Activated T-cell treated with anti-CD3 and anti-CD28 coated beads, Interleukin-2, amount 50 U/mL, for 72 hours (primary cell): ENCODE results near the gene YWHAG. TPM values are rescaled to one million over a fixed set of nuclear protein-coding genes. Genes with fewer than 3 reads are reported as not detected.
A peak's percentile ranks its signal among the peaks of the same experiment; 100 is the strongest.
"Not testable (repeated sequence)": the region's sequence is repeated elsewhere in the genome, so short reads cannot be mapped to it uniquely, and the experiment has no call there.

Experiments used
- ATAC-seq, 2 donors: fragments of 150-1000 bp; cut with Tn5 transposase; replicated peaks in 1 of 2; 2 replicates each; pipeline ENCODE4 v1.10.0; 2021; ENCODE audit warnings: moderate library complexity in 2 of 2, mild to moderate bottlenecking in 1 of 2
- DNase-seq, 2 donors: peaks; one replicate each; pipeline ENCODE4 v3.0.0; 2021 to 2022; ENCODE audit warnings: mixed read lengths in 1 of 2
- H3K27ac Mint-ChIP-seq: one replicate; pipeline ENCODE4 v1.8.0; 2022; ENCODE audit warnings: mild to moderate bottlenecking, moderate library complexity, mixed read lengths
- H3K27me3 Mint-ChIP-seq: one replicate; pipeline ENCODE4 v1.8.0; 2022; ENCODE audit warnings: low read depth, mixed read lengths
- H3K36me3 Mint-ChIP-seq, 2 donors: one replicate each; pipeline ENCODE4 v1.8.0; 2022; ENCODE audit warnings: mixed read lengths in 2 of 2, mild to moderate bottlenecking in 1 of 2; ENCODE audit not compliant: insufficient read depth in 2 of 2
- H3K4me1 Mint-ChIP-seq: one replicate; pipeline ENCODE4 v1.8.0; 2022; ENCODE audit warnings: low read depth, mixed read lengths
- H3K4me3 Mint-ChIP-seq, 2 donors: one replicate each; pipeline ENCODE4 v1.8.0; 2022; ENCODE audit warnings: mild to moderate bottlenecking in 2 of 2, mixed read lengths in 2 of 2, moderate library complexity in 2 of 2
- H3K9me3 Mint-ChIP-seq, 2 donors: one replicate each; pipeline ENCODE4 v1.8.0; 2022; ENCODE audit warnings: mixed read lengths in 2 of 2
- total RNA-seq, 2 donors: library from RNA; stranded (reverse); gene quantifications; one replicate each; pipeline ENCODE4 v1.2.3, GENCODE V29; 2022

Gene YWHAG
- total RNA-seq, 2 donors from 2014 or later: 107 to 120 TPM

DNA sequence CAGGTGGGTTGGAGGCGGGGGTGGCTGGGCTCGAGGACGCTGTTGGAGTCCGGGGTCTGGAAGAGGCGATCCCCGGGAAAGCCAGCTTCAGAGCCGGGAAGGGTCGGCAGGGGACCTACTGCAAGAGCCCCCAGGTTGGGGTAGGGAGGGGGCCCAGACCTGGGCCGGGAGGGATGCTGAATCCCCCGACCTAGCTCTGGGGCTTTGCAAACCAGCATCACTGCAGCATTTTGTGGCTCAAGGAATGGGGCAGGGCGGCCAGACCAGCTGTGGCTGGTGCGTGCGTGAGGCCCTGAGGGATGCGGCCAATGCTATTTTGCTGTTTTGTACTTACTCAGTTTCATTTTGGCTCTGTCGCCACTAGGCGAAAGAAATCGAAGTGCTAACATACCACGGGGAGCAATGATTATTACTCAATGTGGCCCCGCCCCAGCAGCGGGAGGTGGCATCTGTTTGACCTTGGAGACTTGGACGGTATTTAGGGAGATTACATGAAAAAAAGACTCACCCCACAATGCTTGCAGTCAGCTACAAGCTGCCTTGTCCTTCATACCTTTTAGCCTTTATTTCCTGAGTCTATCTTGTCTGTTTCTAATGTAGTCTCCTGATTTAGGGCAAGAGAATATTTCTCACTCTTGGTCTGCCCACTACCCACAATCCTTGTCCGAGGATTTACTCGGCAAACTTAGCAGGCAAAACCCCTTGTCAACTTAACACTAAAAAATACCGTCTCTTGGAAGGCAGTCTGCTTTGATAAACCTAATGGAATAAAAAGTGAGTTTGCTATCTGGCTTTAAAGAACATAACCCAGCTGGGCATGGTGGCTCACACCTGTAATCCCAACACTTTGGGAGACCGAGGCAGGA lies 40.1 kb downstream of the YWHAG start:
- Mint-ChIP-seq H3K27me3 (no peaks in the 10 kb centered on the region), H3K4me3 (peak overlapping the region; percentile 82 to 83), H3K36me3 (peaks cover 2% of the 10 kb centered on the region in 2 donors), H3K9me3 (no peaks in the 10 kb centered on the region), H3K27ac (peak overlapping the region; percentile 82), H3K4me1 (peaks cover 36% of the 10 kb centered on the region)
- ATAC-seq: peak; percentile 55 to 58
- peak; percentile 81 for DNase-seq

DNA sequence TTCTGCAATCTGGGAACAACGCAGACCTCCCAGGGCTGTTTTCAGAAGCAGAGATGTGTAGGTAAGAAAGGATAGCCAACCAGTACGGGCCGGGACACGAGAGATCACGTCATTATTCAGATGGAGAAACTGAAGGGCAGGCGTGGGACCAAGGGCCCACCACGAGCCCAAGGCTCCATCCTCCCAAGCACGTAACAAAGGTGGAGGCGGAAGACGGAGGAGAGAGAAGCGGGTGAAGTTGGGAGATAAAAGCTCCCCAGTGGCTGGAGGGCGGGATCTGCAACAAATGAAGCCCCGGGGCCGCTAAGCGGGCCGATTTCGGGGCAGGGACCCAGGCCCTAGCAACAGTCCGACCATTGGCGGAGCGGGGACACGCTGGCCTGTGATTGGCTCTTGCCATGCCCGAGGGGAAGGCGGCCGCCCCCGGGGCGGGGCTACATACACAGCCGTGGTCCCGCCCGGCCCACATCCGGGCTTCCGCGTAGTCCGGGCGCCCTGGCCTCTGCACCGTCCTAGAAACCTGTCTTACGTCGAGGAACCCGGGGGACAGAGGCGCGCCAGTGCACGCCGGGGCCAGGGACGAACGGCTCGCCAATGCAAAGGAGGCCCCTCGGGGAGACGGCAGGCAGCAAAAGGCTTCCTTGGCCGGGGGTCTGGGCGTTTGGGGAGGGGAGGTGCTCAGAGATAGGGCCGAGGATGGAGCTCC lies 40.9 kb downstream of the YWHAG start:
- Mint-ChIP-seq H3K27ac (peak overlapping the region; percentile 82), H3K36me3 (peaks cover 2% of the 10 kb centered on the region in 2 donors), H3K9me3 (no peaks in the 10 kb centered on the region), H3K4me3 (peak overlapping the region; percentile 82 to 83), H3K27me3 (no peaks in the 10 kb centered on the region), H3K4me1 (peaks cover 38% of the 10 kb centered on the region)
- DNase-seq (peak; percentile 97 to 98), ATAC-seq (peak; percentile 91 to 92)

DNA sequence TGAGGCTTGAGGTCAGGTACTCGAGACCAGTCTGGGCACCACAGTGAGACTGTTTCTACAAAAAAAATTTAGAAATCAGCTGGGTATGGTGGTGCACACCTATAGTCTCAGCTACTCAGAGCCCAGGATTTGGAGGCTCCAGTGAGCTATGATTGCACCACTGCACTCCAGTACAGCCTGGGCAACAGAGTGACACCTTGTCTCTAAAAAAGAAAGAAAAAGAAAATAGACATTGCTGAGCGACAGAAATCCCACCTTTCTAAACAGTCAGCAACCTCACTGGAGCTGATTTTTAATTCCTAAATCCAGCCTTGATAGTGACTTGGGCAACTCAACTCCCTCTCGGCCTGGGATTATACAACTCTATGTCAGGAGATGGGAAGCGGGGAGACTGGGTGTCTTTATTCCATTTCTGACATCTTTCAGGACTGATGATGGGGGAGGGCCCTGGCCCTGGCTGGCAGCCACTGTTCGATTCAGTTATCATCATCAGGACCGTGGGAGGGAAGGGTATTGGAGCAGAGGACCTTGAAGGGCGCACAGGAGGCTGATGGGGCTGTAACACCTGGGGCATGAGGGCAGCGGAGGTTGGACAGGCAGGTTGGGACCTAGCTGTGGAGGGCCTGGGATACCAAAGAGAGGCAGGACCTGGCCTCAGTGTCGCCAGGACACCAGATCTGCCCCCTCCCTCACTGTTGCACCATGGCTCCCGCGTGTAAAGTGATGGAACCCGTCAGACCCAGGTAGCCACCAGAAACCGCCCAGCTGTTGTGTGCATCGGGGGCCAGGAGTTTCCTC lies 41.6 kb downstream of the YWHAG start:
- H3K4me1 Mint-ChIP-seq: peaks cover 38% of the 10 kb centered on the region
- peak overlapping the region; percentile 82 to 83 for H3K4me3 Mint-ChIP-seq
- H3K27ac Mint-ChIP-seq: peak overlapping the region; percentile 48
- H3K9me3 Mint-ChIP-seq: no peaks in the 10 kb centered on the region
- ATAC-seq: no peak
- DNase-seq: no peak
- H3K36me3 Mint-ChIP-seq: peaks cover 2% of the 10 kb centered on the region in 2 donors
- no peaks in the 10 kb centered on the region for H3K27me3 Mint-ChIP-seq

DNA sequence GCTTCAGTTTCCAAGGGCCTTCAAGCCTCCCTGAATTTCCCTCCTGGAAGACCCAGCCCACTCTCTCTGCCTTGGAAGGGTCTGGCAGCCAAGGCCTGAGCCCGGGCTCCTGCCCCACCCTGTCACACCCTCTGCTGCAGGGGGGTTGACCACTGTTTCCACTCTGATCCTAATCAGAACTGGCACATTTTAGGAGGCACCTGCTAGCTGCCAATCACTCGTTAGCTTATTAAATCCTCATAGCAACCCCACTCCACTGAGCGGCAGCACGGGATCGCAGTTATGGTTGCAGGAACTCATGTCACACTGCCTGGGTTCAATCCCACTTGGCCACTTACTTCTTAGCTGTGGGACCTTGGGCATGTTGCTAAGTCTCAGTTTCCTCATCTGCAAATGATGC lies 43.4 kb downstream of the YWHAG start:
- Mint-ChIP-seq H3K4me3 (no peak overlapping the region), H3K27ac (peak overlapping the region; percentile 59), H3K27me3 (no peaks in the 10 kb centered on the region), H3K36me3 (peaks cover 2% of the 10 kb centered on the region in 2 donors), H3K4me1 (peaks cover 38% of the 10 kb centered on the region), H3K9me3 (no peaks in the 10 kb centered on the region)
- DNase-seq (no peak), ATAC-seq (no peak)

DNA sequence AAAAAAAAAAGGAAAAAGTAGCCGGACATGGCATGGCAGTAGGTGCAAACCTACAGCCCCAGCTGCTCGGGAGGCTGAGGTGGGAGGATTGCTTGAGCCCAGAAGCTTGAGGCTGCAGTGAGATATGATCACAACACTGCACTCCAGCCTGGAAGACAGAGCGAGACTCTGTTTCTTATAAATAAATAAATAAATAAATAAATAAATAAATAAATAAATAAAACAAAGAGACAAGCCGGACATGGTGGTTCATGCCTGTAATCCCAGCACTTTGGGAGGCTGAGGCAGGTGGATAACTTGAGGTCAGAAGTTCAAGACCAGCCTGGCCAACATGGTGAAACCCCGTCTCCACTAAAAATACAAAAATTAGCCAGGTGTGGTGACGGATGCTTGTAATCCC lies 44.1 kb downstream of the YWHAG start:
- not testable (repeated sequence) for H3K27ac Mint-ChIP-seq, H3K9me3 Mint-ChIP-seq, ATAC-seq, H3K4me3 Mint-ChIP-seq, DNase-seq, H3K27me3 Mint-ChIP-seq, H3K36me3 Mint-ChIP-seq
- peaks cover 34% of the 10 kb centered on the region for H3K4me1 Mint-ChIP-seq

DNA sequence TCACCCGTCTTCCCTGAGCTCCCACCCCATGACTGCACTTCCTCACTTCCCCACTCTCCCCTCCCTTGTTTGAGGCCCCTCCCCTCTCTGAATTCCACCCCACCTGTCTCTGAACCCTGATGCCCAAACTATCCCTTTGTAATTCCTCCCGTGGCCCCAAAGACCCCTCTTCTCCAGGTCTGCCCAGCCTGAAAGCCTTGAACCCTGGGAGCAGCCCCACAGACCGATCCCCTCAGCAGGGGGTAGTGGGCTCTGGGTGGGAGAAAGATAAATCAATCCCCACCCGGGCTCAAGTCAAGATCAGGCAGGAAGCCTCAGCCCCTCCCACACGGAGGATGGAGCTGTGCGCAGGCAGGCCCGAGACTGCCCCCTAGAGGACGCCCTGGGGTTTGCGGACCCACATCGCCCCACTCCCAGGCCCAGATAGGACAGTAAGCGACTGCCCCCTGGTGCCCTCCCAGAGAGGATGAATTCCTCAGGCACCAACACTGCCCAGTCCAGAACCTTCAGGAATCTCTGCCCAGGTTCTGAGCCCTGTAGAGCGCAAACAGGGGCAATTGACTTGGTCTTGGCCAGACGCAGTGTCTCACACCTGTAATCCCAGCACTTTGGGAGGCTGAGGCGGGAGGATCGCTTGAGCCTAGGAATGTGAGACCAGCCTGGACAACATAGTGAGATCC lies 44.6 kb downstream of the YWHAG start:
- H3K4me1 Mint-ChIP-seq: peaks cover 29% of the 10 kb centered on the region
- H3K36me3 Mint-ChIP-seq: peaks cover 0 to 2% of the 10 kb centered on the region in 2 donors
- H3K27me3 Mint-ChIP-seq: no peaks in the 10 kb centered on the region
- H3K4me3 Mint-ChIP-seq: peak overlapping the region; percentile 71 to 72
- no peaks in the 10 kb centered on the region for H3K9me3 Mint-ChIP-seq
- peak overlapping the region; percentile 76 for H3K27ac Mint-ChIP-seq
- DNase-seq (peak; percentile 96 to 98), ATAC-seq (peak; percentile 55 to 56)

DNA sequence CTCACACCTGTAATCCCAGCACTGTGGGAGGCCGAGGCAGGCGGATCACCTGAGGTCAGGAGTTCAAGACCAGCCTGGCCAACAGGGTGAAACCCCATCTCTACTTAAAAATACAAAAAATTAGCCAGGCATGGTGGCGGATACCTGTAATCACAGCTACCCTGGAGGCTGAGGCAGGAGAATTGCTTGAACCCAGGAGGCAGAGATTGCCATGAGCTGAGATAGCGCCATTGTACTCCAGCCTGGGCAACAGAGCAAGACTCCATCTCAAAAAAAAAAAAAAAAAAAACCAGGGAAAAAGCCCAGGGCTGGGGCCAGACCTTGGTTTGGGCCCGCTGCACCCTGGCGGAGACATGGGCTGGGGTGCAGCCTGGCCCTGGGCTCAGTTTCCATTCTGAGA lies 47.0 kb downstream of the YWHAG start:
- H3K9me3 Mint-ChIP-seq, H3K27me3 Mint-ChIP-seq, H3K36me3 Mint-ChIP-seq, DNase-seq, ATAC-seq, H3K27ac Mint-ChIP-seq, H3K4me3 Mint-ChIP-seq: not testable (repeated sequence)
- peaks cover 11% of the 10 kb centered on the region for H3K4me1 Mint-ChIP-seq

DNA sequence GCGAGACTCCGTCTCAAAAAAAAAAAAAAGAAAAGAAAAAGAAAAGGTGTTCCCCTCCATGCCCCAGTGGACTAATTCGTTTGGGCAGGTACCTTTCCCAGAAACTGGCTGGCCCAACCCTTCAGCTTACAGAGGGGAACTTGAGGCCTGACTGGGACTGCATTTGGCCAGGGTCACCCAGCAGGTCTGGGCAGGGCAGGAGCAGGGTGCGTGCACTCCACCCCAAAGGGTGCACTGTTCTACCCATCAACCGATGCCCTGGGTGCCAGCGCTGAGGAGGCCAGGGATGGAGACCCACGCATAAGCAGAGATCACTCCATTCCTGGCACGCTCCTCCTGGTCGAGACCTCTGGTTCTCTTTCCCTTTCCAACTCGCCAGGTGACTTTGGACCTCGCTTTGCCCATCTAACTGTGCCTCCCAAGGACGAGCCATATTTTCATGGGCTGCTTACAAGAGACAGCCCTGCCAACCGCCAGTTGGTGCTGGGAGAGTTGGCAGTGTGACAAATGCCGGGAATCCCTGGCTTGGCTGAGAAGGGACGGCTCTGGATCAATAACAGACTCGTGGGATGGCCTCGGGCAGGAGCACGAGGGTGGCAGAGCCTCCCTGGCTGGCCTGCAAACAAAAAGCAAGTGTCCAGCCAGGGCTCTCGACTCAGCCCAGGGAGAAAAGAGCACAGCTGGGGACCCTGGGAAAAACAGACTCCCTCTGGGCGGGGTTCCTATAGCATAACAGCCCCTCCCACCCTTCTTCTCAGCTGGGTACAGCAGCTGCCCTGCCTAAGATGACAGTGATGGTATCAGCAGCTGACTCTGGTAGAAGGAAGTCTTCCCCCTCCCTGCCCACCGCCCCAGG lies 48.5 kb downstream of the YWHAG start:
- no peak overlapping the region for H3K4me3 Mint-ChIP-seq
- peaks cover 10% of the 10 kb centered on the region for H3K4me1 Mint-ChIP-seq
- ATAC-seq (no peak), DNase-seq (no peak)
- H3K36me3 Mint-ChIP-seq: no peaks in the 10 kb centered on the region
- no peaks in the 10 kb centered on the region for H3K27me3 Mint-ChIP-seq
- no peak overlapping the region for H3K27ac Mint-ChIP-seq
- H3K9me3 Mint-ChIP-seq: no peaks in the 10 kb centered on the region

DNA sequence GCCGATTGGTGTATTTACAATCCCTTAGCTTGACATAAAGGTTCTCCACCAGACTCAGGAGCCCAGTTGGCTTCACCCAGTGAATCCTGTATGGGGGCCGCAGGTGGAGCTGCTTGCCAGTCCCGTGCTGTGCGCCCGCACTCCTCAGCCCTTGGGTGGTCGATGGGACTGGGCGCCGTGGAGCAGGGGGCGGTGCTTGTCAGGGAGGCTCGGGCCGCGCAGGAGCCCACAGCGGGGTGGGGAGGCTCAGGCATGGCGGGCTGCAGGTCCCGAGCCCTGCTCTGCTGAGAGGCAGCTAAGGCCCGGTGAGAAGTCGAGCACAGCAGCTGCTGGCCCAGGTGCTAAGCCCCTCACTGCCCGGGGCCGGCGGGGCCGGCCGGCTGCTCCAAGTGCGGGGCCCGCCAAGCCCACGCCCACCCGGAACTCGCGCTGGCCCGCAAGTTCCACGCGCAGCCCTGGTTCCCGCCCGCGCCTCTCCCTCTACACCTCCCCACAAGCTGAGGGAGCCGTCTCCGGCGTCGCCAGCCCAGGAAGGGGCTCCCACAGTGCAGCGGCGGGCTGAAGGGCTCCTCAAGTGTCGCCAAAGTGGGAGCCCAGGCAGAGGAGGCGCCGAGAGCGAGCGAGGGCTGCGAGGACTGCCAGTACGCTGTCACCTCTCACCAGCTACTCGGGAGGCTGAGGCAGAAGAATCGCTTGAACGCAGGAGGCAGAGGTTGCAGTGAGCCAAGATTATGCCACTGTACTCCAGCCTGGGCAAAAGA lies 49.3 kb downstream of the YWHAG start:
- not testable (repeated sequence) for DNase-seq, H3K27ac Mint-ChIP-seq, H3K36me3 Mint-ChIP-seq, ATAC-seq, H3K27me3 Mint-ChIP-seq, H3K9me3 Mint-ChIP-seq, H3K4me3 Mint-ChIP-seq
- H3K4me1 Mint-ChIP-seq: peaks cover 14% of the 10 kb centered on the region

DNA sequence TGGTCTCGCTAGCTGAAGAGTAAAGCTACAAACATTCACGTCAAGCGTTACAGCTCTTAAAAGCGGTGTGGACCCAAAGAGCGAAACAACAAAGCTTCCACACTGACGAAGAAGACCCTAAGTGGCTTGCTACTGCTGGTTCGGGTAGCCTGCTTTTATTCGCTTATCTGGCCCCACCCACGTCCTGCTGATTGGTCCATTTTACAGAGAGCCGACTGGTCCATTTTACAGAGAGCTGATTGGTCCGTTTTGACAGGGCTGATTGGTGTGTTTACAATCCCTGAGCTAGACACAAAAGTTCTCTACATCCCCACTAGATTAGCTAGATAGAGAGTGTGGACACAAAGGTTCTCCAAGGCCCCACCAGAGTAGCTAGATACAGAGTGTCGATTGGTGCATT lies 49.9 kb downstream of the YWHAG start:
- not testable (repeated sequence) for H3K27ac Mint-ChIP-seq, ATAC-seq, H3K9me3 Mint-ChIP-seq, DNase-seq, H3K27me3 Mint-ChIP-seq, H3K4me3 Mint-ChIP-seq, H3K36me3 Mint-ChIP-seq
- H3K4me1 Mint-ChIP-seq: peaks cover 14% of the 10 kb centered on the region

DNA sequence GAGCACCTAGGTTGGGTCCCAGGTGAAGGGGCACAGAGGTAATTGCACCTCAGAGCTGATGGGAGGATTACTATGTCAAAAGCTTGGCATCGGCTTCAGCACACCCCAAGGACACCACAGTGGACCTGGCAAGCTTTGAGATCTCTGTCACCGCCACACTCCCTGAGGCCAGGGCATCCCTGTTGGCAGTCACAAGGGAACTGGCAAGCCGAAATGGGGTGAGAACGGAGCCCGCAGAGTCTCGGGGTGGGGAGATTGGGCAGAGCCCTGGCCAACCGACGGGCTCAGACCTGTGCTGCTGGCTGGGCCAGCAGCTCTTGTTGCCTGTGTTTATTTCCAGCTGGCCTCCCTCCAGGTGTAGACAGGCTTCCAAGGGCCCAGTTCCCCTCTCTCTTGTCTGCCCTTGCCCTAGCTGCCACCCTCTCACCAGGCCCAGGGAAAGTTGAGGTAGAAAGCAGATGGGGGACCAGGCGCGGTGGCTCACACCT lies 53.9 kb downstream of the YWHAG start:
- Mint-ChIP-seq H3K27me3 (peaks cover 6% of the 10 kb centered on the region), H3K9me3 (no peaks in the 10 kb centered on the region), H3K4me1 (peaks cover 23% of the 10 kb centered on the region), H3K4me3 (peak overlapping the region in 1 of 2 donors; percentile 97), H3K27ac (no peak overlapping the region), H3K36me3 (peaks cover 0 to 2% of the 10 kb centered on the region in 2 donors)
- ATAC-seq (no peak), DNase-seq (no peak)
